HG03571 (cell line): Measurements from ENCODE around the gene RTKN2.
"Not testable (repeated sequence)": the region's sequence is repeated elsewhere in the genome, so short reads cannot be mapped to it uniquely, and the experiment has no call there.

ENCODE experiments used
- ATAC-seq: cut with Tn5 transposase; IDR thresholded peaks from one replicate; pipeline ENCODE4 v1.9.1; 2021; ENCODE audit not compliant: unreplicated experiment

Gene RTKN2

DNA sequence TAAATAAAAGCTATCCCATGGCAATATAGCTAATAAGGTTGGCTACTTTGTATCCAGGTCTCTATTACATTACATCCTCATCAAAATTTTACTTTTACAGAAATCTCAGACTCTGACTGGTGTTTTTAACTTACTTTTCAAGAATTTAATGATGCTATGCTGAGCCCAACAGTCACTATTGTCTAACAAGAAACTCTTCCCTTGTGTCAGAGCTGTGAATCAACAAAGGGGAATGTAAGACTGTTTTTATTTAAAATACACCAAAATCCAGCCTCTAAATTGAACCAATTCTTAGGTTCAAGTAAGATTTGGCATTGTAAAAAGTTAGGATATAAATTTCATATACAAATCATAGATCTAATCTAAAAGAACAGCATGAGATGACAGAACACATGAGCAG, 7.0 kb downstream of the RTKN2 start:
- no peak for ATAC-seq

DNA sequence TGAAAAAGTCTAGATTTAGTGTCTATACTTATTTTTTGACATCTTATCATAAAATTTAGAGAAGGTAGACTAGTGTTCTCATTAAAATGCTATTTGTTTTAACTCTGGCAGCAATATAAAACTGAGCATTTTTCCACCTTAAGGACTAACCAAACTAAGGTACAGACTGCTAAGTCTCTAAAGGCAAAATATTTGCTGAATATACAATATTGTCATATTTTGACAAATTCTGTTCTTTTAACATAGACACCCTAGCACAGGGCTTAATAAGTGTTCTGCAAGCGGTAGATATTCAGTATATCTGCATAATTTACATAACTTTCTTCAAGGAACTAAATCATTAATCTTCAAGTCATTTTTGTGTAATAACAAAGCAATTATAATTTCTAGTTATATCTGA, 8.6 kb downstream of the RTKN2 start:
- no peak for ATAC-seq

DNA sequence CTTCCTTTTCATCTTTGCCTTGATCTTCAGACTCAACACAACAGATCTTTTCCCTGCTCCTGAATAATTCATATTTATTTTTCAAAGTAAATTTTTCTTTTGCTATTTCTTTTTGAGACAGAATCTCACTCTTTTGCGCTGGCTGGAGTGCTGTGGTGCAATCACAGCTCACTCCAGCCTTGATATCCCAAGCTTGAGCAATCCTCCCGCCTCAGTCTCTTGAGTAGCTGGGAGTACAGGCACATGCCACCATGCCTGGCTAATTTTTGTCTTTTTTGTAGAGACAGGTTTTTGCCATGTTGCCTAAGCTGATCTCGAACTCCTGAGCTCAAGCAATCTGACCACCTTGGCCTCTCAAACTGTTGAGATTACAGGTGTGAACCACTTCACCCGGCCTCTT, 9.2 kb downstream of the RTKN2 start:
- ATAC-seq: no peak

DNA sequence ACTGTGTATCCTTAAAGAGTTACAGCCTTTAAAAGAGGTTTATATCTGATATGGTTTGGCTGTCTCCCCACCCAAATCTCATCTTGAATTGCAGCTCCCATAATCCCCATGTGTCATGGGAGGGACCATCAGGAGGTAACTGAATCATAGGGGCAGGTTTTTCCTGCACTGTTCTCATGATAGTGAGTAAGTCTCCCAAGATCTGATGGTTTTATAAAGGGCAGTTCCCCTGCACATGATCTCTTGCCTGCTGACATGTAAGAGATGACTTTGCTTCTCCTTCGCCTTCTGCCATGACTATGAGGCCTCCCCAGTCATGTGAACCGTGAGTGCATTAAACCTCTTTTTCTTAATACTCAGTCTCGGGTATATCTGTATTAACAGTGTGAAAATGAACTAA, 9.7 kb downstream of the RTKN2 start:
- ATAC-seq: no peak

DNA sequence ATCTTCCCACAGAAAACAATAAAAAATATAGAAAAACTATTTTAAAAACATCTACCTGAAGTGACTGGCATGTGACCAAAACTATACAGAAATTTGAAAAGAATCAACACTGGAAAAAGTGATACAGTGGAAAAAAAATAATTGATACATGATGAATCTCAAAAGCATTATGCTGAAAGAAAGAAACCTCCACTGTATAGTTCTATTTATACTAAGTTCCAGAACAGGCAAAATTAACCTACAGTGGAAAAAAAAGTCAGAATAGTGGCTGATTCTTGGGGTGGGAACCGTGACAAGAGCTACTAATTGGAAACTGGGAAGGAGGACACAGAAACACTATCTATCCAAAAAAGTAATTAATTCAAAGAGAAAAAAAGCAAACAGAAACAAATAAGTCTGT, 14.9 kb downstream of the RTKN2 start:
- ATAC-seq: no peak

DNA sequence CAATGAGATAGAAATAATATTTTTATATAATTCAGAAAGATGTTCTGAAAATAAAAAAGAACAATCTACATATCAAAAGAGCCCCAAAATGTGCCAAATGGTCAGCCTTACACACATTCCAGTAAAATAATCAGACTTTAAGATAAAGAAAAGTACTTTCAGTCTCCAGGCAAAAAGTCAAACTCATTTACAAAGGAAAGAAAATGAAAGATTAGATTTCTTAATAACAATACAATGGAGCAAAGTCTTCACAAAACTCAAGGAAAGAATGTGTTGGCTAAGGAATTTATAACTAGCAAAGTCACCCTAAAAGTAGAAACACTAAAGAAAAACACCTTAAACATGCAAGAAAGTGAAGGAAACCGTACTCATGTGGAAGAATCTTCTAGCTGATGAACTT, 16.6 kb downstream of the RTKN2 start:
- no peak for ATAC-seq

DNA sequence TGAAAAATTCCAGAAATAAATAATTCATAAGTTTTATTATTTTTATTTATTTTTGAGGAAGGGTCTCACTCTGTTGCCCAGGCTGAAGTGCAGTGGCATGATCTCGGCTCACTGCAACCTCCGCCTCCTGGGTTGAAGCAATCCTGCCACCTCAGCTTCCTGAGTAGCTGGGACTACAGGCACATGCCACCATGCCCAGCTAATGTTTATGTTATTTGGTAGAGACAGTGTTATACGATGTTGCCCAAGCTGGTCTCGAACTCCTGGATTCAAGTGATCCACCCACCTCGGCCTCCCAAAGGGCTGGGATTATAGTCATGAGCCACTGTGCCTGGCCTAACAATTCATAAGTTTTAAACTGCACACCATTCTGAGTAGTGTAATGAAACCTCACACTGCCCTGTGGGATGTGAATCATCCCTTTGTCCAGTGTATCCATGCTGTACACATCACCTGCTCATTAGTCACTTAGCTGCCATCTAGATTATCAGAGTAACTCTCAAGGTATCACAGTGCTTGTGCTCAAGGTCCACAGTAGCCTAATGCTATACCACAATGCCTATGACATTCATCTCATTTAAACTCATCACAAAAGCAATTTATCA, 17.9 kb downstream of the RTKN2 start:
- ATAC-seq: no peak

DNA sequence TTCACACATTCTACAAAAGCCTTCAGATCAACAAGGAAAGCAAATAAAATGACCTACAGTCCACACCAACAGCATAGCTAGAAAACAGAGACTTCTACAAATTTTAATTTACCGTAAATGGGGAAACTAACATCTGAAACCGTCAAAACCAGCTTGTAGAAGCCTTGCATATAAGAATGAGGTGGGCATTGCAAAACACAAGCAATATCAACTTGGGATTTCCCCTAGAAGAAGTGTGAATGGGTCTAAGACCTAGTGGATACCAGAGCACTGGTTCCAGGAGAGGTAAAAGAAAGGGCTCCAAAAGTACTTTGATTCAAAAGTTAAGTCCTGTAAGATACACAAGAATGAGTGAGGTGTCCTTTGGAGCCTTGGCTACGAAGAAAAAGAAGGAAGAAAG, 18.7 kb downstream of the RTKN2 start:
- no peak for ATAC-seq

DNA sequence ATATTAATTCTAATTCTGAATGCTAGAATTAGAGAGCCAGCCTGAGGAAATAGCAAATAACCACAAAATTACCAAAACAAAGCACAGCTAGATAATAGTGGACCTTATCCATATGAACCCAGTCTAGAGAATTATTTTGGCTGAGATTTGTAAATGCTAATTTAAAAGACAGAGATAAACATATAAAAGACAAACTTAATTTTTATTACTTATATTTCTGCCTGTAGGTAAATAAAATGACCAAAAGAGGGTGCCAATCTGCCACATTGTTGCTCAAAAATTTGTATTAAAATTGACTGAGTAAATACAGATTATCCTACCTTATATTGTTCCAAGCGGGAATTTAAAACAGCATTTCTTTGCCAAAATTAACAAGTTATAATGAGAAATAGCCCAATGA, 20.2 kb downstream of the RTKN2 start:
- no peak for ATAC-seq

DNA sequence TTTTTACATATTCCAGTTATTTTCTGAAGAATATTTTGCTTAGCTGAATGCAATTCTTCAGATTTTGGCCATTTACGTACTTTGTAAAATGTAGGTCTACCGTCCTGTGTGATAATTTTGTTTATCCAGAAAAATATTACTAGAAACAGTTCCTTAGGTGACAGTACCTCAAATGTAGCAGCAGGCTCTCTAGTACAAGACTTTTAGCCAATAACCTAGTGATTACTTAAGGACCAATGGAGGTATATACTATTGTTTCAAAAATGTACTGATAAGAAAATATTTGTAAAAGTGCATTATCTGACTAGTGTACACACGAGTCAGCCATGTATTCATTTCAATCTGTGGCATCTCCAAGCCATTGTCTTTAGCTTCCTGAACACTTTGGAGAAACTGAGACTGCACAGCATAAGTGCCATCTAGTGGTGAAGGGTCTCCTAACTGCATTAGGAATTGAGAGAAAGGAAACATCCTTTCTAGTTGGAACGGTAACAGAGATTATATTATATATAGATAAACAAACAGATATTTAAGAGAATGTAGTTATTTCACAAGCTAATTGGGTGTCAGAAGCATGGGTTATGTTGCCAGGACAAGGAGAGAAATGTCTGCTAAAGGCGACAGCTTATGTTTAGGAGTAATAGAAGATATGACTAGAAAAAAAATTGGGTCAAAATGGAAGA, 23.7 kb downstream of the RTKN2 start:
- peak; percentile 51 for ATAC-seq

DNA sequence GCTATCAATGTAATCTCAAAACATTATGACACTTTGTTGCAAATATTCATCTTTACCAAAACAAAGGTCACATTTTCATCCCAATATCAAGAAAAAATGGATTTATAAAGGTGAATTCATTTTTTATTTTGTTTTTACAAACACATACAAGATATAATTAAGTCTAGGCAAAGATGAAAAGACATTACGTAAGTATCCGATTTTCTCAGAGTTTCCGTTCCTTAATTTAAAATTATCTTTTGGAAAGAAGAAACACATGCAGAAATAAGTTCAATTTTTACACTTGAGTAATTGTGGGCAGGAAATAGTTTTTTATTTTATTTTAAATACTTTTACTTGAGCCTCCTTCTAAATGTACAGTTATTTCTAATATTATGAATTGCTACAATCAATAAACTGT, 24.6 kb downstream of the RTKN2 start:
- ATAC-seq: no peak

DNA sequence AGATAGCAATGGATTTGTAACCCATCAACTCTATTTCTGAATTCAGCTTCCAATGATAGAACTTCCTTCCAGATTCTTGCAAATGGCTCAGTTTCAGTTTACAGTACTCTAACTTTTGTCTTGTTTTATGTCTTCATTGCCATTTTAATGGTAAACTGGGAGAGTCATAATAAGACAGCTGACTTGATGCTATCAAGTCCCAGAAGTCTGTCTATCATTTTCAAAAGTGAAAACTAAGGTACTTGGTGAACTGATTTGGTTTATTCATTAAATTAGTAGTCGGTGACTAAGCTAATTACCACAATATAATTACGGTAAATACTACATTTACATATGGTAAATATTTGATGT, 25.0 kb downstream of the RTKN2 start:
- peak; percentile 40 for ATAC-seq

DNA sequence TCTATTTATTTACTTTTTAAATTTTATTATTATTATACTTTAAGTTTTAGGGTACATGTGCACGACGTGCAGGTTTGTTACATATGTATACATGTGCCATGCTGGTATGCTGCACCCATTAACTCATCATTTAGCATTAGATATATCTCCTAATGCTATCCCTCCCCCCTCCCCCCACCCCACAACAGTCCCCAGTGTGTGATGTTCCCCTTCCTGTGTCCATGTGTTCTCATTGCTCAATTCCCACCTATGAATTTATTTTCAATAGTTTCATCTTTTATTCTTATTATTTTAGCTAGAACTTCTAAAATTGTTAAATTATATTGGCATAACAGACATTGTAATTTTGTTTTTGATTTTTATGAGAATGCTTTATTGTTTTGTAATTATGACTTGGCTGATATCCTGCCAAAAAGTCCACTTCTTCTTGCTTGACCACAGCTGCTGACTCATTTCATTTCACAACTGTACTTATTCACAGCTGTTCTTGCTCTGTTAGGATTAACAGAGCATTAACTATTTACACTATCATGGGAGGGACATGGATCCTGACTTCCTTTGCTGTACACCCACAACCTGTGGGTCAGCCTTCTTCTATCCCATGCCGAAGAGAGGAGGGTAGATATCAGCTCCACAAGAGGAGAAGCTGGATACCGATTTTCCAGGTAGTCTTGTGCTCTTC, 25.5 kb downstream of the RTKN2 start:
- peak; percentile 92 for ATAC-seq

DNA sequence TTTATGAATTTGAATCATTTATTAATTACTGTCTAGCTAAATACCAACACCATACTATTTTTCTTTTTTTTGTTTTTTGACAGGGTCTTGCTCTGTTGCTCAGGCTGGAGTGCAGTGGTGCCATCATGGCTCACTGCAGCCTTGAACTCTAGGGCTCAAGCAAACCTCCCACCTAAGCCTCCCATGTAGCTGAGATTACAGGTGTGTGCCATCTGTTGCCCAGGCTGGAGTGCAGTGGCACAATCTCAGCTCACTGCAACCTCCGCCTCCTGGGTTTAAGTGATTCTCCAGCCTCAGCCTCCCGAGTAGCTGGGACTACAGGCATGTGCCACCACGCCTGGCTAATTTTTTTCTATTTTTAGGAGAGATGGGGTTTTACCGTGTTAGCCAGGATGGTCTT, 27.1 kb downstream of the RTKN2 start:
- ATAC-seq: not testable (repeated sequence)

DNA sequence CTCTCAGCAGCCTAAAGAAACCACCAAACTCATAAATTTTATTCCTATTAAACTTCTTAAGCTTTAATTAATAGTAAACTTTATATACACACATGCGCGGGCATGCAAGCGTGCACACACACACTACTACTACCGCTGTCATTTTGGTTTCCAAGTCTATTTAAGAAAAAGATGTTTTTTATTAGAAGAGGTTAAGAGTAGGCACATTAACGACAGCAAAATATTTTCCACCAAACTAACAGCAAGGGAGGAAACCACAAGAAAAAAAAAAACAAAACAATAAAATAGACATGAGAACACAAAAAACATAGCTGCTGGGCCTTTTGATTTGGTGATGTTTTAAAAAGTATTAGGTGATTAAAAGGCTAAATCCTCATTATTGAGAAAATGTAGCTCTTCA, 28.6 kb downstream of the RTKN2 start:
- ATAC-seq: no peak

DNA sequence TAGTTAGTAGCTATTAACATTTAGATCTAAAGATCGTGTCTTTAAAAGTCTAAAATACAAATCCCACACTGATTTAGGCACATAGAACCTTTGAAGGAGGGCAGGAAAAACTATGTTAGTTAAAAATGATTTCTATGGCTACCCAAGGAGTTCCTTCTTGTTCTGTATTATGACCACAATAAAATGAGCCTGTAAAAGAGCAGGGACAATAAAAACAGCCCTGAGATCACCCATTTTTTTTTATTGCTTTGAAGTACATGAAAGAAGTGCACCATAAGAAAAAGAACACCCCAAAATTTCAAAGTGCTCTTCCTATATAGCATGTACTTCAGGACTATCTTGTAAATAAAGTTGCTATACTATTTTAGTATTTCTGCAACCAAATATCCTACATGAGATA, 29.8 kb downstream of the RTKN2 start:
- no peak for ATAC-seq

DNA sequence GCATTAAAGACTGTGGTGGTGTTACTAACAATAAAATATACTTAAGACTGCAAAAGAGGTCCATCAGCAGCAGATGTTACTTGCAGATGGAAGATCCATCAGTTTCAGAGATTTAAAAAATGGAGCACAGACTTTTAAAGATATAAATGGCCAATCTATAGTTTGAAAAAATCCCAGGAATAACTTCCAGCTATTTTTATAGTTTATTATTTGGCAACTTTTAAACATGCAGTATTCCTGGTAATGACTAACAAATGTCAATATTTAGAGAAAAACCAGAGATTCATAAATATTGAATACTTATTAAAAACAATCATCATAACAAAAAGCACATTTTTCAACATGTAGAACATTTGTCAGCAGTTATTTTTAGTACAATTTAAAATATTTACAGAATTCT, 30.7 kb downstream of the RTKN2 start:
- ATAC-seq: no peak

DNA sequence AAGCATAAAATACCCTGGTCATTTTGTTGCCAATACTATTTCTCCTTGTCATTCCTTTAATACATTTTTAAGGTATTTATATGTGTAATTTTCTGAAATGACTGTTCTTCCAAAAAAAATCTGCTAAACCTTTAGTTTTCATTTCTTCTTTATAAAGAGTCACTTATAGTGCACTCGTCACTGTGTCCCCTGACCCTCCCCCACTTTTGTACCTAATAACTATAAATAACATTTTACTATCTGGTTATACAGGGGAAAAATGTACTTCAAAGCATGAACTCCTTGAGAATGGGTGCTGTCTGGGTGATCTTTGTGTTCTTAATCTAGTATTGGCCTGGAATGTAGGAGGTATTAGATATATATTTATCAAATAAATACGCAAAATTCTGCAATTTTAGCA, 31.1 kb downstream of the RTKN2 start:
- ATAC-seq: no peak

DNA sequence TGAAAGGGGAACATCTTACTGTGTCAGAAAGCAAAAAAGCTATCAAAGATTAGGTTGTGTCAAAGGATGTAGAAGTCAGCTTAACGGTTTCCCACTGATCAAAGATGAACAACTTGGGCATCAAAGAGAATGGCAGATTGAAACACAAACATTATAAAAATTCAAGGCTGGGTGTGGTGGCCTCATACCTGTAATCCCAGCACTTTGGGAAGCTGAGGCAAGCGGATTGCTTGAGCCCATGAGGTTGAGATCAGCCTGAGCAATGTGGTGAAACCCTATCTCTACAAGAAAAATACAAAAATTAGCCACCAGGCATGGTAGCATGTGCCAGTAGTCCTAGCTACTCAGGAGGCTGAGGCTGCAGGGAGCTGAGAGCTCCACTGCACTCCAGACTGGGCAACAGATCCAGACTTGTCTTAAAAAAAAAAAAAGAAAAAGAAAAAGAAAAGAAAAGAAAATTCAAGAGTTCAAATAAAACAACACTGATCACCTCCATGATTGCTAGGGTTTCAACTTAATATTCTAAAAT, 34.5 kb downstream of the RTKN2 start:
- no peak for ATAC-seq

DNA sequence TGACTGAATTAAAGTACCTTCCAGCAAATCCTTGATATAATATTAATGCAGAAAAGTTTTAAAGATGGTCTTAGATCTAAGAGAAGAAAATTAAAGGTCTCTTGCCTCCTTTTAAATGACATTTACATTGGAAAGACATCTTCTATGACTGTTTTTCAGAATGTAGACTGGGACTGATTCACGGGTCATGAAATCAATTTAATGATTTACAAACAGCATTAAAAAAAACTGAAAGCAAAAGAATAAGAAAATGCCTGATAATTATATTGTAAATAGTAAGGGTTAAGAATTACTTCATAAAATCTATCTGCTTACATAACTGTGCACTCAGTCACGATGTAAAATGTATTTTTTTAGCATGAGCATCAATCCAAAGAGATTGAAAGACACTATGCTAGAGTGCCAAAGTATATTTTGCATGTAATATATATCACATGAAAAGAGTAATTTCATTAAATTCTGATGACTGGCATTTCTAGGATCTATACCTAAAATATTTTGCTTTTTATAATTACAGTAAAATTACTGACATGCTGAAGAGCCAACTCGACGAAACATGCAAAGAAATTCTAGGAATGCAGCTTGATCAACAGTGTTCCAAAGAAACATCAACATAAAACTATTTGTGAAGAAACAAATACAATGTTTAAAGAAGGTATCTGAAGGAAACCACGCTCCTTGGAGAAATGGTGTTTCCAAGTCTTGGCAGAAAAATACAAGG, 35.1 kb downstream of the RTKN2 start:
- no peak for ATAC-seq

DNA sequence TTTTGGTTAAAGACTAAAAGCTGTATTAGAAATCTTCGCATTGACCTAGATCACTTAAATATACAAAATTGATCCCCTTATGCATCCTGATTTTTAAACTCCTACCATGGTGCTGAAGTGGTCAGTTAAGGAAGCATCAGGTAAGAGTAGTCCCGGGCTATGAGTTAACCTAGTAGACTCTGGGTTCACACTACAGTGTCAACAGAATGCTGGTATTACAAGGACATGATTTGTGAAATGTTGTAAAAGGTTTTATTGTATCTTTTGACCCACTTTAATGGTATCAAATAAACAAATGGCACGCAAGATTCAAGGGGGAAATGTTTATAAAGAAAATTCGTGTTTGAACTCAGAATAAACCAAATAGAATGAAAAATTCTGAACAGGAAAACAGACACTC, 36.8 kb downstream of the RTKN2 start:
- no peak for ATAC-seq

DNA sequence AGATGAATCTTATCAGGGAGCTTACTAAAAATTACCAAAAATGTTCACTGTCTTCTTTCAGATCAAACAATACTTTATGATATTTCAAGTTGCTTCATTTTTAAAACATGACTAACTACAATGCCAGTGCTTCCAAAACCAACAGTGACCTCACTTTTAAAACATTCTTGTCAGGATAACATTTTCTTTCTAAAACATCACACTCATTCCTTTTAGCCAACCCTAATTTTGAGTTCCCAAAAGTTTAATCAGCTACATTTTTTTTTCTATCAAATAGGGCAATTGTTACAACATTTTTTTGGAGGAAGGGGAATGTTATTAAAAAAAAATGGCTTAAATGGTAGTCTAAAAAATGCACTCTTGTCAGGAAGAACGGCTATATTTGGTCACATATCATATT, 37.3 kb downstream of the RTKN2 start:
- no peak for ATAC-seq
